ENCODE data around the gene GMCL1.

- TF ChIP-seq EZH2 (IDR thresholded peaks at IDR 0.05; ENCODE audit: low read depth) (no peak), CTCF (conservative IDR thresholded peaks at IDR 0.05) (peak; percentile 19; the same call in 1 of the 2 replicates)
Measured at GRCh38 chr2:69914164-69914949, 84.9 kb downstream of the GMCL1 start.

All from PC-9 (cell line).